ENCODE measurements around the gene TRIM33.

TRIM33 gene

DNA sequence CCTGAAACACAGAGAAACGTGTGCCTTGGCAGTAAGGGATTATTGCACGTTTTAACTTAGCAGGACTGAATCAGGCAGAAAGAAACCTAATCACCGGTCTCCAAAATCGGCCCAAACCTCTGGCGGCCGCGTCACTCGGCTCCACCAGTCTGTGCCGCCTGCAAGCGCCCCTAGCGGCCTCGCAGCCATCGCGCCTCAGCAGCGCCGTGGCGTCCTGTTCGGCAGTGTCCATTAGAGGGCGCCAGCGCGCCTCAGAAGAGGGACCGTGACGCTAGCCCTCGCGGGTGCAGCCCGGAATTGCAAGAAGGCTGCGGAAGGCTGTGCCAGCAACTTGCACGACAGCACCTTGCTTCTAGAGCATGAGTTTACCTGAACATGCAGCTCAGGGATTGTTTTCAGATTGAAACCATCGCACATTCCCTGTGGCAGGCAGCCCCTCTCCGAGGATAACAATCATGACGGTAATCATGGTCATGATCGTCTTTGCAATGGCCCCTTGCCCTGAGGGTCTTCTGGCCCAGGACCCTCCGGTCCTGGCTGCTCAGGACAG, 164.4 kb downstream of the TRIM33 start:
- DNase-seq: peak; percentile 95

DNA sequence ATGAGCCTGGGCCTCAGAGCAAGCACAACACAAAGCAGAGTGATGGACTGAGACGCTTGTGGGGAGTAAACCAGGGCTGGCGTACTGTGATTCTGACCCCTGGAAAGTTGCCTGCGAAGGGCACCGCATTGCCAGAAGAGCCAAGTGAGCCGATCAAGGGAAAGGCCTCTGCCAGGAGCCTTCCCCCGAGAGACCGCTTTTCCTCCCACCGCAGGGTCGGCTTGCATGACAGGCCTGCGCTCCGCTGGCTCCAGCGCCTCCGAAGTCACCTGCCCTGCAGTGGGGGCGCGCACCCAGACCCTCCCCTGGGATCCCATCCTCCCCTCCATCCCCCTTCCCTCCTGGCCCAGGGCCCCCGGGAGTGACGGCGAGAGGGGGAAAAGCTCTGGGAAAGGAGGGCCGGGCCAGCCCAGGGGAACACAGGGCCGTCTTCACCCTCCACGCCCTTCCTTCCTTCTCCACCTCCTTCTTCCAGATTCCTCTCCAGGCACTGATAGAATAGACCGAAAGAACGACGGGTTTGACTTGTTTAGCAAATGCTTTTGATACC, 165.0 kb downstream of the TRIM33 start:
- no peak for DNase-seq

DNA sequence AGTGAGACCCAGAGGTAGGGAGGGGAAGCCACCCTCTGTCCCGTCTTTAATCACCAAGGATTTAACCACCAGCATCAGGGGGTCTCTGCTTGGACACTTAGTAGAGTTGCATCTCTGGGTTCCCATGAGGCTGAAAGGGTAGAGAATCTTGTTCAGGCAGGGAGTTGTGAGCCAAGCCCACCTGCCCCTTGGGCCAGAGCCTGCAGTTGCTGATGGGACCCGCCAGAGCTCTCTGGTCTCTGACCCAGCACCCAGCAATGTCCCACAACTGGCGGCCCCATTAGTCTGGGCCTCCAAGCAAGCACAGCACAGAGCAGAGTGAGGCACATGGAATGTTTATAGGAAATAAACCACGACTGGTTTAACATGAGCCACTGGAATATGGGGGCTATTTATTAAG, 166.3 kb downstream of the TRIM33 start:
- DNase-seq: no peak
